ENCODE data around the gene HPX.
A peak's percentile ranks its signal among the peaks of the same experiment; 100 is the strongest.

The HPX gene

GRCh38 chr11:6404342-6405051 is 36.3 kb downstream of the HPX start:
- TF ChIP-seq CTCF (IDR thresholded peaks at IDR 0.05; ENCODE audit: borderline replicate concordance, control extremely low read depth, extremely low read depth, insufficient read depth, missing control alignments) = no peak
- no peak for DNase-seq (ENCODE audit: low spot score)
- in situ Hi-C loops (cut with MboI; ENCODE audit: low sequenced_read_pairs, unreplicated experiment) = no loop called here

- in situ Hi-C loops (cut with MboI; ENCODE audit: low sequenced_read_pairs, unreplicated experiment) = no loop called here
- no peak for DNase-seq (ENCODE audit: low spot score)
- no peak for TF ChIP-seq CTCF (IDR thresholded peaks at IDR 0.05; ENCODE audit: borderline replicate concordance, control extremely low read depth, extremely low read depth, insufficient read depth, missing control alignments)
Observed at GRCh38 chr11:6403539-6403938, 37.2 kb downstream of the HPX start.

GRCh38 chr11:6402561-6402981 is 38.2 kb downstream of the HPX start:
- in situ Hi-C loops (cut with MboI; ENCODE audit: low sequenced_read_pairs, unreplicated experiment) = no loop called here
- peak; percentile 82 for DNase-seq (ENCODE audit: low spot score)
- TF ChIP-seq CTCF (IDR thresholded peaks at IDR 0.05; ENCODE audit: borderline replicate concordance, control extremely low read depth, extremely low read depth, insufficient read depth, missing control alignments) = no peak

- TF ChIP-seq CTCF (IDR thresholded peaks at IDR 0.05; ENCODE audit: borderline replicate concordance, control extremely low read depth, extremely low read depth, insufficient read depth, missing control alignments) = no peak
- DNase-seq (ENCODE audit: low spot score) = peak; percentile 72
- in situ Hi-C loops (cut with MboI; ENCODE audit: low sequenced_read_pairs, unreplicated experiment) = no loop called here
Observed at GRCh38 chr11:6402061-6402470, 38.7 kb downstream of the HPX start.

GRCh38 chr11:6401464-6401863 is 39.3 kb downstream of the HPX start:
- TF ChIP-seq CTCF (IDR thresholded peaks at IDR 0.05; ENCODE audit: borderline replicate concordance, control extremely low read depth, extremely low read depth, insufficient read depth, missing control alignments) = no peak
- in situ Hi-C loops (cut with MboI; ENCODE audit: low sequenced_read_pairs, unreplicated experiment) = no loop called here

GRCh38 chr11:6400431-6401345 is 40.1 kb downstream of the HPX start:
- in situ Hi-C loops (cut with MboI; ENCODE audit: low sequenced_read_pairs, unreplicated experiment) = no loop called here
- no peak for TF ChIP-seq CTCF (IDR thresholded peaks at IDR 0.05; ENCODE audit: borderline replicate concordance, control extremely low read depth, extremely low read depth, insufficient read depth, missing control alignments)
- DNase-seq (ENCODE audit: low spot score) = no peak

More at GRCh38 chr11:6401464-6401863, 39.3 kb downstream of the HPX start:
- DNase-seq (ENCODE audit: low spot score) = no peak

Data from GM13976 (cell line).